ENCODE results near the gene ZNF784. TPM values are rescaled to one million over a fixed set of nuclear protein-coding genes. Genes with fewer than 3 reads are reported as not detected.

Gene ZNF784
- total and polyA plus RNA-seq, 7 experiments from 2014 or later = 0.65 to 17.1 (median 8.3) TPM

DNA sequence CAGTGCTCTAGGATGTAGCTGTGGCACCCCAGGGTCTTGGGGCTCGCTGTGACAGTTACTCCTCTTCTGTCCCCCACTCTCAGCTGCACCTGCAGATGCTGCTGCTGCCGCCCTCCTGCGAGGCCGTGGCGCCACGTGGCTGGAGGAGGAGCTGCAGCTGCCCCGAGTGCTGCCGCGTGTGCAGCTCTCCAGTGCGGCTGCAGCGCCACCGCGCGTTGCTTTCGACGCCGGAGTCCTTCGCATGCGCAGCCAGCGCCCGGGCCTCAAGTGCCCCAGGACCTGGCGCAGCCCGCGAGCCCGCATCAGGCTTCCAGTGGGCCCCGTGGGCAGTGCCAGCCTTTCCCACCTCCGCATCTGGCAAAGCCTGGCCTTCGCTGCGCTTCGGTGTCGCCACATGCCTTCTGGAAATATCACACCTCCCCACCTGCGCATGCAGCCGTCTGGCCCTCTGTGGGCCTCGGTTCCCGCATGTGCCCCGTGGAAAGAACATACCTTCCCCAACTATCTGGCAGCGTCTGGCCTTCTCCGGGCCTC, 15.7 kb upstream of the ZNF784 start:
- peak overlapping the region; percentile 64 to 97 (median 78) for H3K4me3 Mint-ChIP-seq
- peaks cover 0 to 8% (median 0%) of the 10 kb centered on the region in 11 donors for H3K9me3 Mint-ChIP-seq
- Histone ChIP-seq H3K4me1 (ENCODE audit: control insufficient read depth in 2 of 2, insufficient read depth in 2 of 2, low read length in 2 of 2) (peaks cover 41 to 43% of the 10 kb centered on the region in 2 donors), H3K36me3 (ENCODE audit: control insufficient read depth in 2 of 3, insufficient read depth in 3 of 3, low read length in 3 of 3) (peaks cover 0 to 11% (median 0%) of the 10 kb centered on the region in 3 experiments), H3K27ac (ENCODE audit: low read depth, low read length) (peak overlapping the region; percentile 80), H3K4me3 (ENCODE audit: low read length) (peak overlapping the region; percentile 57), H3K27me3 (ENCODE audit: control insufficient read depth in 2 of 2, insufficient read depth in 2 of 2, low read length in 2 of 2) (no peaks in the 10 kb centered on the region), H3K9me3 (ENCODE audit: control insufficient read depth in 2 of 3, low read length in 3 of 3) (no peaks in the 10 kb centered on the region)
- ATAC-seq = peak; percentile 62
- CTCF ChIA-PET = interaction anchor here (0.9 to 1.5 kb wide), 6 partner anchors 8 to 161 kb away, joined by 3 to 5 read pairs (median 4); partner anchors contain the start of genes U2AF2 and ZNF865
- POLR2A ChIA-PET = interaction anchor here (0.7 to 9.5 kb wide), 10 partner anchors 6 to 1503 kb away, joined by 3 to 154 read pairs (median 5); partner anchors contain the start of genes CCDC106, FIZ1, U2AF2 and ZNF524
- H3K36me3 Mint-ChIP-seq = peaks cover under 1 to 29% (median 14%) of the 10 kb centered on the region in 5 donors
- intact Hi-C loops (cut with micrococcal nuclease) = loop anchor here (1.0 to 2.0 kb wide), 2 partner anchors 8 to 381 kb away; partner anchors contain the start of gene PPP6R1 (in 1 of the 2)
- H3K27me3 Mint-ChIP-seq = no peaks in the 10 kb centered on the region
- peak; percentile 62 to 82 (median 74) for DNase-seq
- H3K27ac Mint-ChIP-seq = peak overlapping the region; percentile 75 to 100 (median 86)
- peaks cover 44 to 82% (median 70%) of the 10 kb centered on the region in 7 donors for H3K4me1 Mint-ChIP-seq

DNA sequence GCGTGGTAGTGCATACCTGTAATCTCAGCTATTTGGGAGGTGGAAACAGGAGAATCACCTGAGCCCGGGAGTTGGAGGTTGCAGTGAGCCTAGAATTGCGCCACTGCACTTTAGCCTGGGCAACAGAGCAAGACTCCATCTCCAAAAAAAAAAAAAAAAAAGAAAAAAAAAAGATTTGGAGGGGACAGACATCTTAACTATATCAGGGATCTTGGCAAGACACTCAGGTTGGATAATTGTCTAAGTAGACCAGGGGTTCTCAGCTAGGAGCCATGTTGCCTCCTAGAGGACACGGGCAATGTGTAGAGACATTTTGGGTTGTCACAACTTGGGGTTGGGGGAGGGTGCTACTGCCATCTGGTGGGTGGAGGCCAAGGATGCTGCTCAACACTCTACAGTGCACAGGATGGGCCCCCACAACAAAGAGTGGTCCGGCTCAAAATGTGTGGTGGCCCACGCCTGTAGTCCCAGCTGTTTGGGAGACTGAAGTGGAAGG, 14.5 kb upstream of the ZNF784 start:
- intact Hi-C loops (cut with micrococcal nuclease) = loop anchor here in 1 of 2 donors (5.0 to 10.0 kb wide), 2 partner anchors 254 to 302 kb away; partner anchors contain the start of genes KMT5C, RPL28 and TMEM238
- H3K4me3 ChIP-seq (ENCODE audit: low read length) = no peak overlapping the region
- H3K9me3 ChIP-seq (ENCODE audit: control insufficient read depth in 2 of 3, low read length in 3 of 3) = no peaks in the 10 kb centered on the region
- Mint-ChIP-seq H3K27ac (peak overlapping the region; percentile 25 to 100 (median 86)), H3K4me1 (peaks cover 49 to 81% (median 67%) of the 10 kb centered on the region in 7 donors), H3K36me3 (peaks cover 5 to 33% (median 18%) of the 10 kb centered on the region in 5 donors), H3K4me3 (peak overlapping the region; percentile 44 to 80 (median 60)), H3K27me3 (no peaks in the 10 kb centered on the region), H3K9me3 (peaks cover 0 to 8% (median 2%) of the 10 kb centered on the region in 11 donors)
- DNase-seq (peak in 7 of 9 donors; percentile 36 to 66 (median 54)), ATAC-seq (peak; percentile 32)
- H3K36me3 ChIP-seq (ENCODE audit: control insufficient read depth in 2 of 3, insufficient read depth in 3 of 3, low read length in 3 of 3) = peaks cover 0 to 6% (median 0%) of the 10 kb centered on the region in 3 experiments
- no peaks in the 10 kb centered on the region for H3K27me3 ChIP-seq (ENCODE audit: control insufficient read depth in 2 of 2, insufficient read depth in 2 of 2, low read length in 2 of 2)
- POLR2A ChIA-PET = interaction anchor here (1.0 to 9.5 kb wide), 9 partner anchors 7 to 1502 kb away, joined by 3 to 154 read pairs (median 4); partner anchors contain the start of genes CCDC106, FIZ1, U2AF2 and ZNF524
- peak overlapping the region; percentile 4 for H3K27ac ChIP-seq (ENCODE audit: low read depth, low read length)
- H3K4me1 ChIP-seq (ENCODE audit: control insufficient read depth in 2 of 2, insufficient read depth in 2 of 2, low read length in 2 of 2) = peaks cover 33 to 36% of the 10 kb centered on the region in 2 donors
- CTCF ChIA-PET = interaction anchor here (0.6 to 1.4 kb wide), 5 partner anchors 10 to 487 kb away, joined by 3 to 4 read pairs (median 3); no protein-coding TSS in a partner anchor

DNA sequence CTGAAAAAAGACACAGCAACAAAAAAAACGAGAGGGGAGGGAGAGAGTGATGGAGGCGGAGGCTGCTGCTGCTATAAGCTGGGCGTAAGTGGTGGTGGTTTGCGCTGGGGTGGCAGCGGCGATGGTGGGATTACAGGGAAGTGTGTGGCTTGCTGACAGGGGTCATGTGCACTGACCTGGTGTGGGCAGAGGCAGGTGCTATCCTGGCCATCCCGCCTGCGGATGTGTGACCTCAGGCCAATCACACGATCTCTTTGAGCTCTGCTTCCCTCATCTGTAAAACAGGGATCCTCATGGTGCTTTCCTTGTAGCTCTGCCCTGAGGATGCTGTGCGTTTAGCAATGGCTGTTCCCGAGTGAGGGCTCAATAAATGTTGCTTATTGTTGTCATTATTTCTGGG, 13.2 kb upstream of the ZNF784 start:
- Mint-ChIP-seq H3K36me3 (peaks cover 5 to 27% (median 18%) of the 10 kb centered on the region in 5 donors), H3K27ac (peak overlapping the region; percentile 69 to 100 (median 100)), H3K27me3 (no peaks in the 10 kb centered on the region), H3K4me3 (peak overlapping the region; percentile 2 to 100 (median 98)), H3K4me1 (peaks cover 44 to 74% (median 64%) of the 10 kb centered on the region in 7 donors), H3K9me3 (peaks cover 0 to 10% (median 2%) of the 10 kb centered on the region in 11 donors)
- peaks cover 27 to 36% of the 10 kb centered on the region in 2 donors for H3K4me1 ChIP-seq (ENCODE audit: control insufficient read depth in 2 of 2, insufficient read depth in 2 of 2, low read length in 2 of 2)
- no peak for DNase-seq
- intact Hi-C loops (cut with micrococcal nuclease) = loop anchor here in 1 of 2 donors (5.0 to 10.0 kb wide), 2 partner anchors 253 to 300 kb away; partner anchors contain the start of genes KMT5C, RPL28 and TMEM238
- H3K36me3 ChIP-seq (ENCODE audit: control insufficient read depth in 2 of 3, insufficient read depth in 3 of 3, low read length in 3 of 3) = peaks cover 0 to 6% (median 0%) of the 10 kb centered on the region in 3 experiments
- no peak overlapping the region for H3K4me3 ChIP-seq (ENCODE audit: low read length)
- H3K27me3 ChIP-seq (ENCODE audit: control insufficient read depth in 2 of 2, insufficient read depth in 2 of 2, low read length in 2 of 2) = no peaks in the 10 kb centered on the region
- ChIA-PET POLR2A (interaction anchor here (1.1 to 9.5 kb wide), 4 partner anchors 9 to 32 kb away, joined by 3 to 154 read pairs (median 54); partner anchors contain the start of genes CCDC106, U2AF2, ZNF581 and ZNF784), CTCF (interaction anchor here (0.6 to 1.2 kb wide), 3 partner anchors 11 to 136 kb away, joined by 3 to 6 read pairs (median 5); no protein-coding TSS in a partner anchor)
- H3K27ac ChIP-seq (ENCODE audit: low read depth, low read length) = no peak overlapping the region
- H3K9me3 ChIP-seq (ENCODE audit: control insufficient read depth in 2 of 3, low read length in 3 of 3) = no peaks in the 10 kb centered on the region
- no peak for ATAC-seq

DNA sequence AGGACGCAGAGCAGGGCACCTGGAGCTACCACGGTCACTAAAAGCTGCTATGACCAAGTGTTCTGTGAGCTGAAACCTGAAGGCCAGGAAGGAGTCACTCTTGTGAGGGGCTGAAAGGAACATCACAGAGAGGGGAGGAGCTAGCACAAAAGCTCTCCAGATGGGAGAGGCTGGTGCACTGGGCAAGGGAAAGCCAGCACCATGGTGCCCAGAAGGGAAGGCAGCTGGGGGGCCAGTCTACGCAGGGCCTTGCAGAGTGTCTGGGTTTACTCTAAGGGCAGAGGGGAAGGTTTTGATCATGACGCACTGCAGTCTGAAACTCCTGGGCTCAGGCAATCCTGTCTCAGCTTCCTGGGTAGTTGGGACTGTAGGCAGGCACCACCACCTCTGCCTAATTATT, 12.4 kb upstream of the ZNF784 start:
- H3K27ac Mint-ChIP-seq = peak overlapping the region; percentile 100
- ChIA-PET POLR2A (interaction anchor here (0.6 to 9.5 kb wide), 8 partner anchors 9 to 1166 kb away, joined by 3 to 154 read pairs (median 11); partner anchors contain the start of genes CCDC106, FIZ1, U2AF2 and ZNF579), CTCF (interaction anchor here (1.2 to 1.6 kb wide), 4 partner anchors 10 to 18 kb away, joined by 4 to 9 read pairs (median 6); no protein-coding TSS in a partner anchor)
- intact Hi-C loops (cut with micrococcal nuclease) = loop anchor here in 1 of 2 donors (5.0 to 10.0 kb wide), 2 partner anchors 252 to 299 kb away; partner anchors contain the start of genes KMT5C, RPL28 and TMEM238
- Histone ChIP-seq H3K9me3 (ENCODE audit: control insufficient read depth in 2 of 3, low read length in 3 of 3) (no peaks in the 10 kb centered on the region), H3K4me1 (ENCODE audit: control insufficient read depth in 2 of 2, insufficient read depth in 2 of 2, low read length in 2 of 2) (peaks cover 29 to 41% of the 10 kb centered on the region in 2 donors), H3K36me3 (ENCODE audit: control insufficient read depth in 2 of 3, insufficient read depth in 3 of 3, low read length in 3 of 3) (peaks cover 0 to 6% (median 0%) of the 10 kb centered on the region in 3 experiments), H3K27me3 (ENCODE audit: control insufficient read depth in 2 of 2, insufficient read depth in 2 of 2, low read length in 2 of 2) (no peaks in the 10 kb centered on the region), H3K27ac (ENCODE audit: low read depth, low read length) (peak overlapping the region; percentile 99), H3K4me3 (ENCODE audit: low read length) (peak overlapping the region; percentile 80)
- H3K27me3 Mint-ChIP-seq = no peaks in the 10 kb centered on the region
- DNase-seq = no peak
- H3K36me3 Mint-ChIP-seq = peaks cover 5 to 27% (median 18%) of the 10 kb centered on the region in 5 donors
- H3K4me1 Mint-ChIP-seq = peaks cover 47 to 75% (median 65%) of the 10 kb centered on the region in 7 donors
- ATAC-seq = no peak
- peaks cover 0 to 13% (median 2%) of the 10 kb centered on the region in 11 donors for H3K9me3 Mint-ChIP-seq
- peak overlapping the region; percentile 96 to 100 (median 98) for H3K4me3 Mint-ChIP-seq

DNA sequence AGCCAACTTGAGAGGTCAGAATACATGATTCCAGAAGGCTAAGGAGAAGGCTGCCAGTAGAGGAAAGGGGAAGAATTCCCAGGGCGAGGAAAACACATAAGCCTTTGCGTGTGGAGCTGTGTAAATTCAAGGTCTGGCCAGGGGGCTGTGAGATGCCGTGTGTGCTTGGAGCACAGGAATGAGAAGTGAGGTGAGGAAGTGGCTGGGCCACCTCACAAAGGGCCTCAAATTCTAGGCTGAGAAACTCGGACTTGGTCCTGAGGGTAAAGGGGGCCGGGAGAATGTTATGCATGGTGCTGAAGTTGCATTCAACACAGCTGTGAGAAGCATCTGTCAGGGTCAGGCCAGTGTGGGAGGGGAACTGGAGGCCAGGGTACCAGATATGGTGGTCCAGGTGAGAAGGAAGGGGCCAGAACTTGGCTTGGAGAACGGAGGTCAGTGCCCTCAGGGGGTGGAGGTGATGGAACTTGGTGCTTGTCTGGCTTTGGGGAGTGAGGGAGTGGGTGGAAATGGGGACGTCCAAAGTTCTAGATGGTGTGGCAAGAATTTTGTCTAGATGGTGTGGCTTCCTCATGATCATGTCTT, 11.6 kb upstream of the ZNF784 start:
- Histone ChIP-seq H3K4me3 (ENCODE audit: low read length) (peak overlapping the region; percentile 80), H3K4me1 (ENCODE audit: control insufficient read depth in 2 of 2, insufficient read depth in 2 of 2, low read length in 2 of 2) (peaks cover 33 to 45% of the 10 kb centered on the region in 2 donors), H3K27ac (ENCODE audit: low read depth, low read length) (peak overlapping the region; percentile 99), H3K9me3 (ENCODE audit: control insufficient read depth in 2 of 3, low read length in 3 of 3) (no peaks in the 10 kb centered on the region), H3K36me3 (ENCODE audit: control insufficient read depth in 2 of 3, insufficient read depth in 3 of 3, low read length in 3 of 3) (peaks cover 0 to 6% (median 0%) of the 10 kb centered on the region in 3 experiments), H3K27me3 (ENCODE audit: control insufficient read depth in 2 of 2, insufficient read depth in 2 of 2, low read length in 2 of 2) (no peaks in the 10 kb centered on the region)
- intact Hi-C loops (cut with micrococcal nuclease) = loop anchor here (1.0 to 10.0 kb wide), 7 partner anchors 7 to 299 kb away; partner anchors contain the start of genes ZNF579 (in 2 of the 2), ZNF581 (in 2 of the 2), FIZ1 (in 1 of the 2) and KMT5C (in 1 of the 2)
- ATAC-seq = no peak
- CTCF ChIA-PET = interaction anchor here (1.2 to 1.6 kb wide), 4 partner anchors 11 to 18 kb away, joined by 4 to 9 read pairs (median 6); no protein-coding TSS in a partner anchor
- Mint-ChIP-seq H3K4me3 (peak overlapping the region; percentile 96 to 100 (median 98)), H3K36me3 (peaks cover 5 to 26% (median 18%) of the 10 kb centered on the region in 5 donors), H3K9me3 (peaks cover 0 to 13% (median 2%) of the 10 kb centered on the region in 11 donors), H3K27me3 (no peaks in the 10 kb centered on the region), H3K27ac (peak overlapping the region; percentile 100), H3K4me1 (peaks cover 47 to 75% (median 69%) of the 10 kb centered on the region in 7 donors)
- no peak for DNase-seq
- POLR2A ChIA-PET = interaction anchor here (0.5 to 9.5 kb wide), 10 partner anchors 10 to 1761 kb away, joined by 3 to 154 read pairs (median 9); partner anchors contain the start of genes CCDC106, FIZ1, U2AF2 and ZNF579

Data from naive thymus-derived CD4-positive, alpha-beta T cell (primary cell).